Measurements from ENCODE around the gene RBBP7.

The RBBP7 gene

DNA sequence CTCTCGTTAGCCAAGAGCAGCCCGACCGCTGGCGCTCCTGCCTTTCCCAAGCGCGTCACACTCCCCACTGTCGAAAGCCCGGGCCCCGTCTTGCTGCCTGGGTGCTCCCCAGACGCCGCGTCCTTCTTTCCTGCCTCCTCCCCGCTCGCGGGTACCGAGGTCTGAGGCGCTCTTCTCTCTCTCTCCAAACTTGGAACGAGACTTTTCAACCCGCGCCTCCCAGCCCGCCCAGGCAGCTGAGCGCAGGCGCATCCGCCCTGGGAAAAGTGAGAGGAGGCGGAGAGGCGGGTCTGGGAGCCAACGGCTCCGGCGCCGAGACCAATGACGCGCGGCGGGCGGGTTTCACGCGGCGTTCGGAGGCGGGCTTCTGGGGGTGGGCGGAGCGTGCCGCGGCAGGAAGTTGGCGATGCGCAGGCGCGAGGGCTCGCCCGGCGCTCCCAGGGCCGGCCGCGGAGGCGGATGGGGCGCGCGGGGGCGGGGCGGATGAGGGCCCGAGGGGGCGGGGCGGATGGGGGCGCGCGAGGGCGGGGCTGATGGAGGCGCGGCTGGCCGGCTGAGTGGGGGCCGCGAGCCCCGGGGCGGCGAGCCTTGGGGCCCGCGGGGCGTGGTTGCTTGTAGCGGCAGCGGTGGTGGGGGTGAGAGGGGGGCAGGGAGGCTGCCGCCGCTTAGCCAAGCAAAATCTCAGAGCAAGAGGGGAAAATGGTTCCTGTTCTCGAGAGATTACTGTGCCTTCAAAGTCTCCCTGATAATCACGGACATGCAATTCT lies at the start of gene RBBP7:
TSS of gene RBBP7 (minus strand) at position 268 of the 767 bp plus-strand sequence. CDS start 309 bp downstream, outside the sequence.
- peak; percentile 95 for DNase-seq

DNA sequence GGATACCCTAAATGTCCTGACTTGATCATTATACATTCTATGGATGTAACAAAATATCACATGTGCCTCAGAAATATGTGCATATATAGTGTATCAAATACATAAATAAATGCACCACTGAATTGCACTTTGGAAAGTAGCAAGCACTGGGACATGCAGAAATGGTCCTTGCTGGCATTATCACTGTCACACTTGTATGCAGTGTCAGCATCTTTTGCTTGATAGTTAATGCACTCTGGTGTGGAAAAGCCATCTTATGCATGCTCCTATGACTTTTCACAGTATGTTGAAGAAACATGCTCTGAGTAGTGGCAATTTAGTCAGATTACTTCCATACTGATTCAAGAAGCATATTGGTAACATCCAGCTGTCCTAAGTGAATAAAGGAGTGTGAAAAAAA lies 48.8 kb upstream of the RBBP7 start:
- no peak for DNase-seq

DNA sequence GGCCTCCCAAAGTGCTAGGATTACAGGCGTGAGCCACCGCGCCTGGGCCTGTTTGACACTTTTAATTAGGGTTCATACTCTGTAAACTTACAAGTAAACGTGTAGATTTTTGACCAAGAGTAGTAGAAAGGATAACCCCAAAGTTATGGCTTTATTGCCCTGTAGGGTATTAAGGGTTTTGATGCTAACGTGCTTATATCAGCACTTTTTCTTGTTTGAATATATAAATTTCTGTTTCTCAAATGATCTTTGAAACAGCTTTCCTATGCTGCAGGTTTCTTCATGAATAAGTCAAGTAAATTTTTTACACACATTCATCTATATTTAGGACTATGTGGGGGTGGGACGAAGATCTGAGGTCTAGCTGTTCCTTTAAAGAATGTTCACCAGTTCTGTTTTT lies 47.0 kb upstream of the RBBP7 start:
- DNase-seq = no peak

DNA sequence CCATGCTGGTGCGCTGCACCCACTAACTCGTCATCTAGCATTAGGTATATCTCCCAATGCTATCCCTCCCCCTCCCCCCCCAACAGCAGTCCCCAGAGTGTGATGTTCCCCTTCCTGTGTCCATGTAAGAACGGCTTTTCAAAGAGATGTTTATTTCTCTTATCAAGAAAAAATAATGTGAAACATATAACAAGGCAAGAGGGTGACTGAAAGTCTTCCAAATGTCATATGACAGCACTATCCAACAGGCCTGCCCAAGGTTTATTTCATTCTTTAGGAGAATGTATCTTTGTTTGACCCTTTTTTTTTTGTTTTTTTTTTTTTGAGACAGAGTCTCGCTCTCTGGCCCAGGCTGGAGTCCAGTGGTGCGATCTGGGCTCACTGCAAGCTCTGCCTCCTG lies 46.4 kb upstream of the RBBP7 start:
- DNase-seq = no peak

DNA sequence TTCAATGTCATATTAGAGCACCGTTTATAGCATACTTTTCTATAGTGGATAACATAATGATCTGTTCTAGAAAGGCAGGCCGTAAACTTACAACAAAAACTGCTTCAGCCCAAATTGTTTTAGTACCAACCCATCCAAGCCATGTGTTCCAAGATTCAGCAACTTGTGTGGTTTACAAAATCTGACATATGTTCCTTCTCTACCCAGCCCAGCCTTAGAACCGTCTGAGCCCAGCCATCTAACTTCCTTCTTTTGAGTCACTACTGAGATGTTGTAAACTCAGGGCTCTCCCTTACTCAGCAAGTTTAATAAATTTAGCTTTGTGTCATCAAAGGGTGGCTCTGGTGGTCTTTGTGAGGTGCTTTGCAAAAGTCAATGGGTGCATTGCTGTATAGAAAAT lies 43.9 kb upstream of the RBBP7 start:
- DNase-seq = no peak

DNA sequence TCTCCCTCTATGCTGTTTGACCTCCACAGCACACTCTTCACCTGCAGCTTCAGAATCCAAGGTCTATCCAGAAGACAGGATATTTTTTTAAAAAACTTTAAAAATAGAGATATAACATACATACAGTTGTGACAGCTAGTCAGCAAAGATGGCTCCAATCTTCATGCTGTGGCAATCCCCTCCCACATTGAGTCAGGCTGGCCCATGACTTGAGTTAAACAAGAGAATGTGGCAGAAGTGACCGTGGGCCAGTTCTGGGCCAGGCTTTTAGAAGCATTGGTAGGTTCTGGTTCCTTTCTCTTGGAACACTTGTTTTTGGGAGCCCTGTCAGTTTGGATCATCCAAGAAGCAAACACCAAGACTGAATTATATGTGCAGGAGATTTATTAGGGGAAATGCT lies 40.2 kb upstream of the RBBP7 start:
- no peak for DNase-seq

DNA sequence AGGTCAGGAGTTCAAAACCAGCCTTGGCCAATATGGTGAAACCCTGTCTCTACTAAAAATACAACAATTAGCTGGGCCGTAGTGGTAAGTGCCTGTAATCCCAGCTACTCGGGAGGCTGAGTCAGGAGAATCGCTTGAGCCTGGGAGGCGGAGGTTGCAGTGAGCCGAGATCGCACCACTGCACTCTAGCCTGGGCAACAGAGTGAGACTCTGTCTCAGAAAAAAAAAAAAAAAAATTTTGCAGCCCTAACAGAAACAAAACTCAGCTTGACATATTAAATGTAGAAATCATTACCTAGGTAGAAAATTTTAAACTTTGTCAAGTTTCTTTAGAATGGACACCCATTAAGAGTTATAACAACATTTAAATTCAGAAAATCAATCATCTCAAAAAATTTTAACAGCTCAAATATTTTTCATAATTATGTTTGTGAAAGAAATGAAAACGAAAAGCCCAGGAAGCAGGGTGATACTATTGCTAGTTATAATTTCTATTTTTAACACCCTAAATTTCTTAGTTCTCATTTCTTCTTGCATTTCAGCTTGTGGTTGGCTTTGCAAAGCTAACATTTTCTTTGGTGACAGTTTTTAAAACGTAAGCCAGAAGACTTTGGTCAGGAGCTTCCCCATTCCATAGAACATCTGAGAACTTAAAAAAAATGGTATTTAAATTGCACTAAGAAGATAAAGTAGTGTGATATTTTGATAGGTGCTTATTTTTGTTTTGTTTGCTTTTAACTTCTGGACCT lies 33.3 kb upstream of the RBBP7 start:
- no peak for DNase-seq

DNA sequence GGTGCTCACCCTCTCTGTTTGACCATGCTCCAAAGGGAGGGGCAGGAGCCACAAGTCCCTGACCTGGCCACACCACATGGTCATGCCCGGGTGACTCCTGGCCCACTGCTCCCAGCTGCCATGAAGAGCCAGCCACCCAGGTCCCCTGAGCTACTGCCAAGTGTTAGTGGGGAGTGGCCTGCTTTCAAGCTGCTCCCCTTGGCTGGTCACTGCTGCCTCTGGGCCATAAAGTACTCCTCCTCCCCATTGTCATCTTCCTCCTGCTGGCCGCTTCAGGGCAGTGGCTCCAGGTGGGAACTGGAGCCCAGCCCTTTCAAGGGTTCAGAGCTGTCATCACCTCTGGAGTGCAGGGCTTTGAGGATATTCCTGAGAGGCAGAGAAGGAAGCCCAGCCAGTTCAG lies 27.3 kb upstream of the RBBP7 start:
- DNase-seq = no peak

DNA sequence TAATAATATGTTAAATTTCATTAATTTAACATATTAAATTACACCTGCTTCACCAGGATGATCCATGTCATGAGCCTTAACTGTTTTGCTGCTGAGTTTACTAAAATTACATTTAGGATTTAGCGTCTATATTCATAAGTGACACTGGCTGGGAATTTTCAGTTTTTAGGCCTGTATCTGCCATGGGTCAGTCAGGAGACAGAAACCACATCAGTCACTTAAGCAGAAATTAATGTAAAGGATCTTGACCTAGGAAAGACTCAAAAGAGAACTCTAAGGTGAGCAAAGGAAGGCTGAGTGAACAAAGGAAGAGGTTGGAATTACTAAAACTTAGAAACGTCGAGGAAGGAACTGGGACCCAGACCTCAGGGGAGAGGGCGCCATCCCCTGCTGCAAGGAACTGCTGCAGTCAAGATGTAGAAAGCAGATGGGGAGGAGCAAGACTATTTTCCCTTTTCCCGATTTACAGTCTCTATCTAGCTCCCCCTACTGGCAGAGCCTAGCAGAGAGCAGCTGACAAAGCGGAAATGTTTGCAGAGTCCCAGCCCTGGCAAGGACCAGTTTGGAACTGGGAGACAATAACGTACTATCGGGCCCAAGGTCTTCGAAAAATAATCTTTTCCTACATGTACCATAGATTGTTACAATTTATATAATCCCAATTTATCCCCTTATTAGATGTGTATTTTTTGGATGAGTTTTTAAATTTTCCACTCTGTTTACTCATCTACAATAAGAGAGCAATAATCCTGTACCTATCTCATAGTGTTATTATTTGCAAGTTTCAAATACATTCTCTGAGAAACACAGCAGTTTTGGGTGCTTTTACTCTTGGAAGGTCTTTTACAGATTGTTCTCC lies 22.6 kb upstream of the RBBP7 start:
- peak; percentile 54 for DNase-seq

DNA sequence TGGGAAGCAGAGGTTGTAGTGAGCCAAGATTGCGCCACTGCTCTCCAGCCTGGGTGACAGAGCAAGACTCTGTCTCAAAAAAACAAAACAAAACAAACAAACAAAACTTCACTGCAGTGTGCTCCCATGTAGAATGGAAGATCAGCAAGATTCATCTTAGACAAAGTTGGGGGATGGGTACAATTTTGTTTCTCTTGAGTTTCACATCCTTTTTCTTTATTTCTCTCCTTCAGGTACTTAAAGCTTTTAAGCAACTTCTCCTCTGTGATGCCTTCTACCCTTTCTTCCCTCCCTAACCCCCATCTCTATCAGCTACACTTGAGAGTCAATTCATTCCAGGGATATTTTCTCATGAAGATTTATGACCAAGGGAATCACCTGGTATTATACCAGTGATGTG lies 15.5 kb upstream of the RBBP7 start:
- DNase-seq = no peak

DNA sequence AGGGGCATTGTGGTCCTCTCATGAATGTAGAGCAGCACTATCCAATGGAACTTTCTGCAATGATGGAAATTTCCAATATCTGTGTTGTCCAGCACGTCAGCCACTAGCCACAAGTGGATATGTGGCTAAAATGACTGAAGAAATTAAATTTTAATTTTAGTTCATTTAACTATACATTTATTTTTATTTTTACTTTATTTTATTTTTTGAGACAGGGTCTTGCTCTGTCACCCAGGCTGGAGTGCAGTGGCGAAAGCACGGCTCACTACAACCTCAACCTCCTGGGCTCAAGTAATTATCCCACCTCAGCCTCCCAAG lies 13.3 kb upstream of the RBBP7 start:
- no peak for DNase-seq

DNA sequence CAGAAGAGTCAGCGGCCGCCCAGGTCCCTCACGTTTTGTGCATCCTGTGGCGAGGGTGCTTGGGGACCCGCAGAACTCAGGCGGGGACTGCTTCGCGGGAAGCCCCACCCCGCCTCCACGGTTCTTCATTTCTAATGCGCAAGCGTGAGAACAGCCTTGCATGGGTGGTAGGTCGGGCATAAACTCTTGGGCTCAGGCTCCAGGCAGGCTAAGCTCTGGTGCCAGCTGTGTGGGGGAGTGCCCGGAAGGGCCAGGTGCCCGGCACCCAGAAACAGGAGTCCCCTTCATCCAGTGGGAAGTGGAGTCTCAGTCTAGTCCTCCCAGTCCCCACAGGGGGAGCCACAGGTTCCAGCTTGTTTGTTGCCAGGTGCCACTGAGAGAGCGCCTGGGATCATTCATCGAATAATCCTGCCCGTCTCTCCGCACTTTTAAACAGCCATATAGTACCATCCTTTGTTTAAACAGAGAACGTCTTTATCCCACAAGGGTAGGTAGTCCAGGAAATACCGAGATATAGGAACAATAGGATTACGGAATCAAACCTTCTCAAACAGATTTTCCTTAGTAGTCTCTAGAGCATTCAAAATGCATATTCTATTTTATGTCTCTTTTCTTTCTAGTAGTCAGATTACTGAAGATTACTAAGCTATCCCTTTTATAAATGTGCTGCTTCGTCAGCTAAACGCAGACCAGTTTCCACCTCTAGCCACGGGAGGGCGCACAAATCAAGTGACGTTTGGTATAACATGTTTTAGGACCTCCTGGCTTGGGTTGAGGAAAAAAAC lies 12.7 kb upstream of the RBBP7 start:
- DNase-seq = peak; percentile 80

DNA sequence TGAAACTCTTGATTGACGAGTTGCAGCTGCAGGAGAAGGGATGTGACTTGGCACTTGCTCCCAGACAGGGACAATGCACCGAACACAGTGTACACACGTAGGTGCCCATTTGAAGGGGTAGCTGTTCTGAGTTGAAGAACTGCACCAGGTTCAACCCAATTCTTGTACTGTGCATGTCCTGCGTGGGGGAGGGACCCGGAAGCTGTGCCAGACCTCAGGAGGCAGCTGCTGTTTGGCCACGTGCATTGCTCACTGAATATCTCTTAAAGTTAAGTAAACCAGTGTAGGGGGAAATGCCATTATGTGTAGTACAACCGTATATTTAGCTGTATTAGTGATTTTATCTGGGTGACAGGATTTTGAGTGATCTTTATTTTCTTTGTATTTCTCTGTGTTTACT lies 12.0 kb upstream of the RBBP7 start:
- peak; percentile 49 for DNase-seq

DNA sequence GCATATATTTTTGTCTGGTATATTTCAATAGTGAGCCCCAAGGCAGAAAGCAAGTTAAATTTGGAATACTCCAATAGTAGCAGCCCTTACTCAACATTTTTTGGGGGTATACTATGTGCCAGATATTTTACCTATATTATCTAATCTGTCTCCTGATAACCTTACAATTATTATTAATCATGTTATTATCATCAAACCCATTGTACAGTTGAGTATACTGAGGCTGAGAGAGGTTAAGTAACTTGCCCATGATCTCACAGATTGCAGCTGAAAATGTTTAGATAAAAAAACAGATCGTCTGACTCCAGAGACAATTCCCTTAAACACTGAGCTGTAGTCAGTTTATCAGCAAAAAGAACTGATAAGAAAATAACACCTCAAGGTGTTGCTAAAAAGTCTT lies 6.5 kb upstream of the RBBP7 start:
- no peak for DNase-seq

DNA sequence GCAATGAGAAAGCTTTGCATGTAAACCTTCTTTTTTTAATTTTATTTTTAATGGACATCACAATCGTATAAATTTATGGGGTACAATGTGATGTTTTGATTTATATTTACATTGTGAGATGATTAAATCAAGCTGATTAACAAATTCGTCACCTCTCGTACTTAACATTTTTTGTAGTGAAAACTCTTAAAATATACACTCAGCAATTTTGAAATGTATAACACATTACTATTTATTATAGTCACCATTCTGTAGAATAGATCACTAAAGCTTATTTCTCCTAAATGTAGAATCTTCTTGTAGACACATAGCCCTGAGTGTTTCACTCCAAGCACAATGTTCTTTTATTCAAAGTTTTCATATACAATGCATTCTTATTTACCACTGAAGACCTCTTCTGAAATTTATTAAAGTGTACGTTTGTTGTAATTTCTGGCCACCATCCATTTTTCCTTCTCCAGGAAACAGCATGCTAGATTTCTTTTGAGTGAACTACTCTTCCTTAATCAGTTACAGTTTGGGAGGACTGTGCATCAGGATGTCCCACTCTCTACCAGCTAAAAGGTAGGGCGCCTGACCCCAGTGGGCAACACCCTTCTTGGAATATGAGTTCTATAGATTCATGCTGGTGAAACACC lies 4.4 kb upstream of the RBBP7 start:
- no peak for DNase-seq

DNA sequence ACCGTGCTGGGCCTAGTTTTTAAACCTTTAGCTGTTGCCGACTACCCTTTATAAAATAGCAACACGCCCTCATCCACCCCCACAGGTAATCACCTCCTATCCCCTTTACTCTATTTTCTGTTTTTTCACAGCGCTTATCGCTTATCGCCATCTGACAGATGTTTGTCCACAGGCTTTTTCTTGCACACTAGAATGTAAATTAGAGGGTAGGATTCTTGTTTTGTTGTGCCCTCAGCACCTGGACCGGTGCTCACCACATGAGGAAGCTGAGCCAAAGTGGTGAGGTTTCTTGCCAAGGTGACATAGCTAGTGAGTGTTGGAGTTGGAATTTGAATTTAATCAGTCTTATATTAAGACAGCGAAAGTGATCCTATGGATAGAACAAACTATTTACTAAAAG lies 2.9 kb upstream of the RBBP7 start:
- DNase-seq = no peak

DNA sequence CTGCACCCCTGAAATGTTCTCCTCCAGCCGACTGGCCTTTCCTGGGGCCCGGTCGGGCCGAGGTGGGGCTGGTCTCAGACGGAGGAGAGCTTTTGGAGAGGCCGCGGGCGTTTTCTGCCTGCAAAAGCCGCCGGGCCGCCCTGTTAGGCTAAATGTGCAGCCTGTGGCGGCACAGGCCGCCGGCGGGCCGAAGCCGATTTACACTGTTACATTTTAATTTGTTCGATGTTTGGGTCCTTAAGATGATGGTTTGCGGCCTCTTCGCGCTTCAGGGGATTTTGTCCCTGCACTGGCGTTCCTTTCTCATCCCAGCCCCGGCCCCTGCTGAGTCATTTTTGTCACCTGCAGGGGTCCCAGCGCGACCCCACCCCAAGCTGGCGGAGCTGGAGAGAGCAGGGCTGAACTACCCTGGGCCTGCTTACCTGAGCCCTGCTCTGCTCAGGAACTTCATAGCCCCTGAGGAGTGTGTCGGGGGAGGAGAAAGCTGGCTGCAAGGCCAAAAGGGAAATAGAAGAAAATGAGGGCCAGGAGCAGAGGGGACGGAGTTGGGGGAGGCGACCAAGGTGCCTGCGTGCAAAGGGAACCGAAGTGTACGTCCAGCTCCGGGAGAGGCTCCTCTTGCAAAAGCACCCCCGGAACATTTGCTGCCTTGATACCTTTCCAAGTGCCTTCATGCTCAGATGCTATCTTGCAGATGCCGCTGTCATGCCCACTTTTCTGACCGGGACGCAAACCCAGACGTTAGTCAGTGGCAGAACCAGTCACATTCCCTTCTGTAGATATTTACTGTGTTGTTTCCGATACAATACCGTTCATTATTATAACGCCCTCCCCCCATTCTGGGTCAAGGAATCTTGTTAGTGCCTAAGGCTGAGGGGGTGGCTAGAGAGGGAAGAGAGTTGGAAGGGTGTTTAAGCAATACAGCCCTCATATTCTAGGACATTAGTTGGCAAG lies 977 bp upstream of the RBBP7 start:
- DNase-seq = peak; percentile 33

DNA sequence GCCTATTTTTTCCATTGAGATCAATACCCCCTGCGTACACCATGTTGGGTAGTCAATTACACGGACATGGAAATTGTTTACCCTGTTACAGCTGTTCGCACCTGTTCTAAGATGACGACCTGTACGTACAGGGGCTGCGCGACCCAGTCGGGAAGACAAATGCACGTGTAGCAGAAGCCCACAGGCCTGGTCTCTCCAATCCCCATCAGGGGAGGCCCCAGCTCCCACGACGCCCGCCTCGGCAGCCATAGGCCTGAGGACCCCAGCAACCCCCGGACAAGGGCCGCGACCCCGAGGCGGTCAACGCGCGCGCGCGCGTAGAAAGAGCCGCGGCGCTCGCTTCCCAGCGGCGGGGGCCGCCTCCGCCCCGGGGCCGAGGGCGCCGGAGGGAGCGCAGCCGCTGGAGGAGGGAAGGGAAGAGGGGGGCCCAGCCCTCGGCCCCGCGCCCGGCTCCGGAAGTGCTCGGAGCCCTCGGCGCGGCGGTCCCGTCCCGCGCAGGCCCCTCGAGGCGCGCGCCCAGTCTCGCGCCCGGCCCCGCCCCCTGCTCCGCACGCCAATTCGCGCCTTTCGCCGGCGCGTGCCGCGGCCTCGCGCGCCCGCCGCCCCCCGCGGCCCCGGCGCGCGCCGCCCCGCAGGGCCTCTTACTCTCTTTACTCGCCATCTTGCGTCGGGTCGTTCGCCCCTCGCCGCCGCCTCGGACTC lies 618 bp downstream of the RBBP7 start:
- peak; percentile 34 for DNase-seq

DNA sequence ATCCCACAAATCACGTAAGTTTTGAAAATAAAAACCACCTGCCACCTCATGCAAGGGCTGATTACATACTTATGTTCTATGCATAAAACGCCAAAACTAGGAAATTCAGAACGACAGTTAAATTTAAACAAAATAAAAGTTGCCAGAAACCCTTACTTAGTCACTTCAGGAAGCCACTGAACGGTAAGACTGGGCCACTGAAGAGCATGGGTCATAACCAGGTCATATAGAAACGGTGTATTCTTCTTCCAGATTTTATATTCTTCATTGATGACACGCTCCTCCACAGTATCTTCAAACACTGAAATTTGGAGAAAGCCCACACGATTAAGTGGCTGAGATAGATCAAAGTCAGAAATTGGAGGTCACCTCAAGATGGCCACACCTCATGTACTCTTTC lies 1.2 kb downstream of the RBBP7 start:
- DNase-seq = no peak

DNA sequence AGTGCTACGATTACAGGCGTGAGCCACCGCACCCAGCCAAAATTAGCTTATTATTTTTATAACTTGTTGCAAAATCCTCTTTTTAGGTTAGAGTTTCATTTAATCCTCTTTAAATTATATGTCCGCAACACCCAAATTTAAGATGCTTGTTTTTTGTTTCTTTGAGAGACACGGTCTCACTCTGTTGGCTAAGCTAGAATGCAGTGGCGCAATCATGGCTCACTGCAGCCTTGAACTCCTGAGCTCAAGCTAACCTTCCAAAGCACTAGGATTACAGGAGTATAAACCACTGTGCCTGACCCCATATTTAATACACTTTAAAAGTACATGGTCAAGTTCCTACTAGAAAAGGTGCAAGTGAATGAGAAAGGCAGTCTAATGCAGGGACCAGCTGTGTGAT lies 2.2 kb downstream of the RBBP7 start:
- no peak for DNase-seq

DNA sequence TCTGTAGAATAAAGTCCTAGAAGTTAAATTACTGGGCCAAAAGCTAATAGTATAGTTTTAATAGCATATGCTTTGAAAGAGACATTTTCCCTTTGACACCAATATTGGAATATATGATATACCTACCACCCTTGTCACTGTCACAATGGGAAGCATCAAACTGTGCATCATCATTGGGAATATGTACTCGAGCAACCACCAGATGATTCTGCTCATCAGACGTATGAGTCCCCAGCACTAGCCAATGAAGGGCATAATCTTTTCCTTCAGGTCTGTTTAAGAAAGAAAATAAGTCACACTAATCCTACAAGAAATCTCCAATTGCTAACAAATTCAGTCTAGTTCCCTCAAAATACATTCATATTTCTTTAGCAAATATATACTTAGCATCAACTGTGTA lies 7.3 kb downstream of the RBBP7 start:
- no peak for DNase-seq

Data from right hindlimb (tissue), 1 donor.